Stimulated activated CD4-positive, alpha-beta T cell treated with anti-CD3 and anti-CD28 coated beads, Interleukin-2, amount 100 ng/mL, for 24 hours (primary cell): ENCODE results near the gene PNPLA1.

Source experiments
- DNase-seq, 2 donors: peaks; one replicate each; pipeline ENCODE4 v3.0.0-alpha.2; 2020

The PNPLA1 gene

DNA sequence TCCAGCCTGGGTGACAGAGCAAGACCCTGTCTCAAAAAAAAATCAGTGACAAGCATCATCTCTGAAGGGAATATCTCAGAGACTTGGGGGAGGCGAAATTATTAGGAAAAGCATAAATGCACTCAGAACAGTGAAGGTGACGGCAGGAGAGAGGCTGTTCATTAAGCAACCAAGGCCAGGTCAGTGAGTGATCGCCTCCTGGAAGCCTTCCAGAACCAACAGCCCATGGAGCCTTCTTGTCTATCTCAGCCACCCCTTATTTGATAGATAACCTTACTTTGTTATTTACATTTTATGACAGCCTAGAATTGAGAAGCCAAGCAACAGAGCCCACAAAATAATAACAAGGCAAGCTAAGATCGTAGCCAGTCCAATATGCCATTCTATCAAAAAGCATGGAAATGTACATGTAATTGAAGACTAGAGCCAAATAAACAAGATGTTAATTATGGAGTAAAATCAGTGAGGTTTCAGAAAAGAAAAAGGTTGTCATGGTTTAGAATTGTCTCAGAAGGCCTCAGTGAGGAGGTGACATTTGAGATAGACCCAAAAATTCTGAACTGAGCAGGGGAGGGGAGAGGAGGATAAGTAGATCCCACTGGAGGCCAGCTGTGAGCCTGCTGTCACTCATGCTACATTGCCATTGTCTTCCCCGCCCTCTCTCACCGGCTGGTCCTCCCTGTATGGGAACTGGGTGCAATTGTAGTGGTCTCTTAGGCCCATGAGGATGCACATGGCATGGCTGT lies 49.0 kb downstream of the PNPLA1 start:
- no peak for DNase-seq

DNA sequence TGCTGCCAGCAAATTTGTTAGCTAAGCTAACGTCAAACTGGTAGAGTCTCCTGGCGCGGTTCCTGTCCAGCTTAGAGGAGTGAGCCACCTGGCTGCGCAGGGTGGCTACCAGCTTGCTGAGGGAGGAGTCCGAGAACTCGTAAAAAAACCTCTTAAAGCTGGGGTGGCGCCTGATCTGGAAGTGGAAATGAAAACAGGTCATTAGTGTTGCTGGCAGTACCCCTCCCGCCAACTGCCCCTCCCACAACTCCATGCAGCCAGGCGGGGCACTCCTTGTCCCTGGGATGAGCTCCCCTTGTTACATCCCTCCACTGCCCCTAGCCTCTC lies 49.5 kb downstream of the PNPLA1 start:
- no peak for DNase-seq

DNA sequence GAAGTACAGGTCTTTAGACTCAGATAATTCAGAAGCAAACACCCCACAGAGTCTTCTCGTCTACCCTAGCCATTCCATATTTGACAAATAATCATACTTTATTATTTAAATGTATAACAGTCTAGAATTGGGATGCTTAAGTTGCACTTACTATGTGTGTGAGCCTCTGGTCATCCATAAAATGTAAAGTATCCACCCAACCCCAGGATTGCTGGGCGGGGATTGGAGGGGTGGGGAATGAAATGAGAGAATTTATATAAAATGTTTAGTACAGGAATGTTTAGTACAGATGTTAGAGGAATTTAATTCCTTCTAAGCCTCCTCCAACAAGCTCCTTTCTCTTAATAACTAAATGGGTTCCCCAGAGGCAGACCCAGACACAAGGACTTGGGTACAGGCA lies 50.0 kb downstream of the PNPLA1 start:
- no peak for DNase-seq

DNA sequence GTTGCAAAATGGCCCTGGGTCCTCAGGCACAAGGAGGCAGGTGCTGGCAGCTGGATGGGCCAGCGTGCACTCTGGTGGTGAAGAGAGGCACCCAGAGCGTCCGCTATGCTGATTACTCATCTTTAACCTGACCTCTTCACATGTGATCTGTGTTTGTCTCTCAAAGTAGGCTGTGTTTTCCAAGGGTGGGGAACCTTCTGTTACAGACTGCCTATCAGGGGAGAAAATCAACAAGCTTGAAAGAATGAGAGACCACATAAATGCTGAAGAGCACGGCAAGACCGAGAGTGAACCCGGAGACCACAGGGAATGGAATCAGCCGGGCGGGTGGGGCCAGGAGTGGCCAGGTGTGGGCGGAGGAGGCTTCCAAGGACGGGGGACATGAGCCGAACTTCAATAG lies 50.6 kb downstream of the PNPLA1 start:
- DNase-seq, result no peak

DNA sequence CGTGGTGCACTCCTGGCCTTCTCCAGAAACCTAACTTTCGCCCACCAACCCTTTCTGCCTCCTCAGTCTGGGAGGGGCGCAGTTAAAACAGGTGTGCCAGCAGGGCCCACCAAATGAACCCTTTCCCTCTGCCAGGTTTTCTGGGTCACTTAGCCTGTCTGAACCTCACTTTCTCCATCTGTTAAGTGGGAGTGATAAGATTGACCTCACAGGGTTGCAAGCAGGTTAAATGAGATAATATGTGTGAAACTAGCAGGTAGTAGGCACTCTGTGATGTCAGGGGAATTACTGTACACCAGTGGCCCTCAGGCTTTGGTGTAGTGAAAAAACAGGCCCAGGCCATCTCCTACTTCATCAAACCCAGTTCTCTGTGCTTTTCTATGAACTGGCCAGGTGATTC lies 52.7 kb downstream of the PNPLA1 start:
- no peak for DNase-seq

DNA sequence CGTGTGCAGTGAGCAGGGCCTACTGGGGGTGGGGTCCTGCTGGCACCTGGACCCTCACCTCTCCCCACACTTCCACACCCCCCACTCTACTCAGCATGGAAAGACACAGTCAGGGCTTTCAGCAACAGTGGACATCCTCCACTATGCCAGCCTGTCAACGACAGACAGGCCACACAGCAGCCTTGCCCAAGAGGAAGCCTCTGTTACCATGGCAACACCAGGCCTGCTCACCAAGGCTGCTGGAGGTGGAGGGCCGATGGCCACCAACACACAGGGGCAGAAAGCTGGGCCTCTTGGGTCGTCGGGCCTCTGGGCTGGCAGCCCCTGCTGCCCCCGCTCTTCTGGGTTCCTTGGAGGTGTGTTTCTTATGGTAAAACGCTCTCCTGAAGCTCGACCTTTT lies 53.2 kb downstream of the PNPLA1 start:
- no peak for DNase-seq

DNA sequence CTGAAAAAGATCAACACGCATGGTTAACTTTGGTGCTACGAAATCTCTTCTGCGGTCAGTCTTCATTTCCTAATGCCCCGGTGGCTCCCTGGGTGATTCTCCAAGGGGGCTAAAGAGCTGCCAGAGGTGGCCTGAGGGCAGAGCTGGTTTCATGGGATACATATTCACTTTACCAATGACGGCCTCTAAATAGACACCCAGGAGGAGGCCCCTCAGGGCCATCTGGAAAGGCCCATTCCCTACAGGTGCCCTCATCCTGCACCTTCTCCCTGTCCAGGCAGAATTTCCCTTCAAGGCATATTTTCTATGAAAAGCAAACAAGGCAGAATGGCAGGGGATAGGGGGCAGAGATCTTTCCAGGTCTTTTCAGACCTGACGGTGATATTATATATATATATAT lies 54.3 kb downstream of the PNPLA1 start:
- DNase-seq, result no peak

DNA sequence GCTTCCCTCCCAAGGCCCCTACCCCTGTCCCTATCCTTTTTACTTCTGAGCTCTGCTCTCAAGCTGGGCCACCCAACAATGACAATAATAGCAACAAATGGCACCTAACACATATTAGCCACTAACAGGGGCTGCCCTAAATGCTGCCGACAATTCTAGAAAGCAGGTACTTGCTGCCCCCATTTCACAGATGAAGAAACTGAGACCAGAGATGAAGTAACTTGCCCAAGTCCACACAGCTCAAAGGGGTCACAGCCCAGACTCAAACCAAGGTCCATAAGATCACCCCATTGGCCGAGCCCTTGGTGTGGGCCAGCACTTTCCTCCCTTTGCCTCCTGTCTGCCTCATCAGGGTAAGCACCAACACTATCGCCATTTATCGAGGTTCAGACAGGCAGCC lies 54.9 kb downstream of the PNPLA1 start:
- DNase-seq, result no peak

DNA sequence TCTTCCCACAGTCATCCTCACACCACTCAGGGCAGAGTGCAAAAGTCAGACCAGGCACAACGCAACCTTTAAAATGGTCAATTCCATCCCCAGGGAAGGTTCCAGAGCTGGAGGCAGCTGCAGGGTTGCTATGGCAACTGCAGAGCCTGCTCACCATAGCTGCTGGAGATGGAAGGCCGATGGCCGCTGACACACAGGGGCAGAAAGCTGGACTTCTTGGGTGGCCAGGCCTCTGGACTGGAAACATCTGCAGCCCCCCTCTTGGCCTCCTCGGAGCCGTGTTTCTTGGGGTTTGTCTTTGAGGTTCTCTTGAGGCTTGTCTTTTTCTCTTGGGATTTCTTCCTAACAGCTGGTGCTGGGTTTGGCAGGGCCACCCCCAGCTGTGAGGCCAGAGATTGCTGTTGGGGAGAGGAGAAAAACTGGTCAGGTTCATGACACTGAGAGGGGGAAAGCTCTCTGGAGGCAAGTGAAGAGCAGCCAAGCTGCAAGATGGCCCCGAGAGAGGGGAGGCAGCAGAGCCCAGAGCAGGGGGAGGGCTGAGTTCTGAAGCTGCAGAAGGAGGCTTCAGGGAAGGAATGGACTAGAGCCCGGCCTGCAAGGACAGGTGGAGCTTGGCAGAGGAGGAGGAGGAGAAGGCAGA lies 56.6 kb downstream of the PNPLA1 start:
- no peak for DNase-seq

DNA sequence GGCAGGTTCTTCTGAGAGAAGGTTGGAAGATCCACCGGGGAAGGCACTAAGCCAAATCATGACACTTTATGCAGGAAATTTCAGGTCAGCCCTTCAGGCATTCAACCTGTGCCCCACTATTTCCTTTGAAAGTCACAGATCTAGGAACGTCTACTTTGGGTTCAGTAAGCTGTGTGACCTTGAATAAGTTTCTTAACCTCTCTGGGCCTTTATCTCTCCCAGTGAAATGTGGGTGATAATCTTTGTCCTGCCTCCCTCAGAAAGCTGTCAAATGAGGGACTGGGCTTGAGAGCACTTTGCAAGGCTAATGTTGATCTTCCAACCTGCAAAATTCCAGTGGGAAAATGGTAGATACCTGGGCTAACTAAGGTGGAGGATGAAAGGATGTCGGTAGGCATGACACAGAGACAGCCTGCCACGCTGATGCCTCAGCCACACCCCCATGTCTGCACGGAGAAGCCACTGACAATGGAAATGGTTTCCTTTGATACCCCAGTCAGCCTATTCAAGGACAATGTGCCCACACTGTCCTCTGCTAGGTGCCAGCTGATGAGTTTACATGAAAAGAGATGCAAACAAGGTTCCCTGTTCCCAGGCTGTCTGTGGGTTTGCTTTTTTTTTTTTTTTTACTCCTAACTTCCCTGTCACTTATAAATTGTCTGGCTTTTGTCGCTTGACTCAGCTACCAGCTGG lies 57.5 kb downstream of the PNPLA1 start:
- no peak for DNase-seq

DNA sequence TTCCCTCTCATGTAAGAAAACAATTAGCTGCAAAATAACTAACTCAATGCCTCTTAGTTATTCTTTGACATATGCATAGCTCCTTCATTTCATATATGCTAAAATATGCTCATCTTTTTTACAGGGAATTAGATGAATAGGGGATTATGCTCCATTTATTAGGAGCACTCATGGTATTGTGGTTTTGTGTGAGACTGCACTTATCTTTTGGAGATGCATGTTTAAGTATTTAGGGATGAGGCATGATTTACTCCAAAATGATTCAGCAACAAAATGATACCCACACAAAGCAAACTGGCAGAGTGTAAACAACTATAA lies 58.0 kb downstream of the PNPLA1 start:
- DNase-seq, result no peak

DNA sequence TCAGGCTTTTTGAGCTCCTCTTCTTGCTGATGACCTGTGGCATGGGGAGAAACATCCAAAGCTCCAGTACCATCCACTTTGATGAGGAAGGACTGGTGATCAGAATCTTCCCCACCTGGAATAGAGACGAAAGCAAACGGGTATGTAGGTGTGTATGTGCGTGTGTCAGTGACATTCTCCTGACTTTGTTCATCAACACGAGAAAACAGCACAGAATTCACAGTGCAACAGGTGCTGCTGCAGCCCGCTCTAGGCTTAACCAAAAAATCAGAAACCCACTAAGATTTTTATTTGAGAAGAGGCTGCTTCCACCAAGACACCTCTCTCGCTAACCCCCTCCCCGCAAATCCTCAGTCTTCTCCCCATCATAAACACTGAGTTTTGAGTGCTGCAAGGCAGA lies 58.7 kb downstream of the PNPLA1 start:
- no peak for DNase-seq

DNA sequence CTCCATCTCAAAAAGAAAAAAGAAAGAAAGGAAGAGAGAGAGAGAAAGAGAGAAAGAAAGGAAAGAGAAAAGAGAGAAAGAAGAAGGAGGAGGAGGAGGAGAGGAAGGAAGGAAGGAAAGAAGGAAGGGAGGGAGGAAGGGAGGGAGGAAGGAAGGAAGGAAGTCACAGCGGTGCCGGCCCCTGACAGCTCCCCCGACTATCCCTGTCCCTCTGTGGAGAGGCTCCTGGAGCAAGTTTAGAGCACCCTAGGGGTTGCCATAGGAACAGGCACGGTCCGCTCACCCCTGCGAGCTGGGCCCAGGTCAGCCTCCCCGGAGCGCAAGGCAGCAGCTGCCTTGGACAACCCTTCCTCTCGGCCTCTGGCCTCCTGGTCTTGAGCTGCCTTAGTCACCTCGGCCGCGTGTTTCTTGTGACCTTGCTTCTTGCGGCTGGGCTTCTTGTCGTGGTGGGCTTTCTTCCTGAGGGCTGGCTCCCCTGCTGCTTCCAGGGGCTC lies 60.0 kb downstream of the PNPLA1 start:
- DNase-seq, result no peak

DNA sequence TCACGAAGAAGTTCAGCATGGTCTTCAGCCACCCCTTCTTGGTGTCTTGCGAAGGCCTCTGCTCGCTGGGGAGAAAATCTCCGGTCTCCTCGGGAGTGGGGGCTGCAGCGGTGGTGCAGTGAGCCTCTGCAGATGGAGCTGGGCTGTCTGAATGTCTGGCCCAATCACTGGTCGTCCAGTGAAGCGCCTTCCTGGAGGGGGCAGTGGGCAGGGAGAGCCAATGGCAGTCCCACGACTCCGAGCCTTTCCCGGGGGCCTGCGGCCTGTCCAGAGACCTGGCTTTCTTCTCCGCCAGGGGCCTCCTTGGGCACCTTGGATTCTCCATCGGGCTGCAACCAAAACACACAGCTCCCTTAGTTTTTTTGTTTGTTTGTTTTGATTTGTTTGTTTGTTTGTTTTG lies 60.5 kb downstream of the PNPLA1 start:
- DNase-seq, result no peak

DNA sequence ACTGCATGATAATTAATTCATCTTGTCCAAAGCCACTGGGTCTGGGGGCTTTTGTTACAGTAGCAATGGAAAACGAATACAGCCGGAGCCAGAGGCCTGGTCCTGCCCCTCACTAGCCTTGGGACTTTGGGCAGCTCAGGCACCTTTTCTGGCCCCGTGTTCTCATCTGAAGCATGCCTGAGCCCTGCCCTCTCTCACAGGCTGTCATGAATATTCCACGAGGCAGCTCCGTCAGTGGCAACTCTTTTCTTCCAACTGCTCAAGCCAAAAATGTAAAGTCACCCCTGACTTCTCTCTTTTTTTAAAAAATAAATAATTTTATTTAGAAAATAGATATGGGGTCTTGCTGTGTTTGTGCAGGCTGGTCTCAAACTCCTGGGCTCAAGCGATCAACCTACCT lies 61.5 kb downstream of the PNPLA1 start:
- no peak for DNase-seq

DNA sequence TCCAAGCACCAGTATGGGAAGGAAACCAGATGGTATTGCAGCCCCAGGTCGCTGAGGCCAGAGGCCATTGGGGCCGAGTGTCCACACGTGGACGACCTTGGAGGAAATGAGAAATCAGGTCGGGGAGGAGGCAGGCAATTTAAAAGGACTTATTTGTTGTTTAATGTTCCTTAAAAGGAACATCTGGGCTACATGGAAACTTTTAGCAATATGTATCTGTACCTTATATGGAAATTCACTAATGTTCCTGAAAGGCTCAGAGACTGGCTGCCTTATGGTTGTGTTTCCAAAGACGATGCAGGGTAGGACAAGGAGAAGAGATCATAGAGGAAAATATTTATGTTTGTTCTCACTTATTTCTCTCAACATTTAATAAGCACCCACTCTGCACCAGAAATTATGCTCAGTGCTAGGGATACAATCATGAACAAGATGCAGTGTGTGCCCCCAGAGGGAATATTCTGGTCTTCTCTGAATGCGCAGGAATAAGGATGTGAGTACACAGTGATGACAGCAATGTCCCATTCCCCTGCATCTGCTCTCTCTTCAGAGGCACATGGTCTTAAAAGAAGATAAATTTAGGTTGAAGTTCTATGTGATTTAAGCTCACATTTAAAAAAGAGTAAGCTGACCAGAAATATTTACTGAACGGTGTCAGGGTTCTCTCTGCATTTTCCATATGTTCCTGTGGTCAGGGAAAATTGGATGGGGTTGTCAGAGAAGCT lies 63.5 kb downstream of the PNPLA1 start:
- no peak for DNase-seq

DNA sequence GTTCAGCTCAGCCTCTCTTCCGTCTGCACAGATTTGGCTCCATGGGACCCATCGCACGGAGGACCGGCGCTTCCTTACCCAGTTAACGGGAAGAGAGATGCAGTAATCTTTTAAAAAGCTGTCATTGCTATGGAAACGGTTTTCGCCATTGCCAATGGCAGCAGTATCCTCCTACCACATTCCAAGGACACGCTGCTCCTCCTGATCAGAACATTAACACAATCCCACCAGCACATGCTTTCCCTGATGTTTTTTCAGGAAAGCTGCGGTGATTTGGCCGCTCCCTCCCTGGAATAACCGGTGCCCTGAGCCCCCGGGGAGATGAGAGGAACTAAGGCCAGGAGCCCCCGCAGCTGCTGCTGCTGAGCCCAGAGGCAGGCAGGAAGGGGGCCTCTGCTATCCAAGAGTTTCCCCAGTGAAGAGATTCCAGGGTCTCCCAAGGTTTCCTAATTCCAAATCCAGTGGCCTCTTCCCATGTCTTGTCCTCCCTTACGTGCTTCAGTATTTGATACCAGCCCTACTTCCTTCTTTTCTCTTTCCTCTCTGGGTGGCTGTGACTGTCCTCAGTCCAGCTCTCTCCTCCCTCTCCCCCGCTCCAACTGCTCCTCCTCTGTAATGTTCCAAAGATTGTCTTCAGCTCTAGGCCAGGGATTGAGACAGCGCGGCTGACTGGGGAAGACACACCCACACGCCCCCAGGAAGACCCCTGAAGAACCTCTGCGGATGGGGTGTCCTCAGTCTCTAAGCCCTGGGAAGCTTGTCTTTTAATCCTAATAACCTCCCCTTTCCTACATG lies 64.3 kb downstream of the PNPLA1 start:
- DNase-seq, result no peak

DNA sequence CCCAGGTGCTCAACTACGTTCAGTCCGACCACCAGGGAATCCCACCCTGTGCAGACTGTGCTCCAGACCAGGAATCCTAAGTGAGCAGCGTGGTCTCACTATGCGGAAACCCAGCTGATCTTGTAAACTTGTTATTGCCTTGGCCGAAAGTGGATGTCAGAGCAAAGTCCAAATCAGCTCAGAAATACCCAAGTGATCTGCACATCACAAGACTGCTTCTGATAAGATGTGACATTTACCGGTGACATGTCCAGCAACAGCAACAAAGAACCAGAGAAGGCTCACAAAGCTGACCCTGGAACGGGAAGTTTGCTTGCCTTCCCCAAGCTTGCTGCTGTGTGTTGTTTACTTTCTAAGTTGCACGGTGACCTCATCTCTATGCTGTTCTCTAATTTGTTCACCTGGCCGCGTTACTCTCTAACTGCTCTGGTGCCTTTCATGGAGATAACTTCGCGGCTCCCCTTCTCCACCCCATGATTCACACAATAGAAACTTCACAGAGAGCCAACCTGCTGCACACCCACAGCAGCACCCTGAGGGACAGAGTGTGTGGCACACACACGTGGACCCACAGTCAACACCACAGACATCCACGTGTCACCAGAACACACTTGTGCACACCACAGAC lies 65.1 kb downstream of the PNPLA1 start:
- no peak for DNase-seq

DNA sequence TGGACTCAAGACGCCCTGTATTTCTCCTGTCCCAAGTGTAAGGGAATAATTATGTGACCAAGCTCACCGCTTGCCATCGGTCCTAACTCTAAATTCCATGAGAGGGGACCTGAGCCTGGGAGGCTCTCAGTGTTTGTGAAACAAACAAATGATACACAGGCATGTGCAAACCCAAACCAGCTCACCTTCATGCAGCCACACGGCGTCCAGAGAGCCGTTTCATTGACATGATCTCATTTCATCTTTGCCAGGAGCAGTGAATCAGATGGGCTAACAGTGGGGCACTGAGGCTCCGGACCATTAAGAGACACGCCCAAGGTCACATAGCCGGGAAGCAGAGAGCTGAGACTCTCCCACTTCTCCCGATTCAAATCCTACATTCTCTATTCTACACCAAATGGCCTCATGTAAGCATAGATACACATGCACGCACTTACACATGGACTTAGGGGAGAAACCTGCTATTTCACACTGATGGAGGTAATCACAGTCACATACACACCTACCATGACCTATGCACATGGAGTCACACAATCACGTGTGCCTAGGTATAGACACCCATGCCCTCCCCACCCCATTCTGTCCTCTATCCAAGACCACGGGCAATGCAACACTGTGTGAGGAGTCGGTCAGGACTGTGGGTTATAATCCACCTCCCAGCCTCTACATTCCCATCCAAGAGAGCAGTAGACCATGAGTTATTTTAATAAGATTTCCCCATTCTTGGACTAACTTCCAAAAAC lies 65.8 kb downstream of the PNPLA1 start:
- no peak for DNase-seq

DNA sequence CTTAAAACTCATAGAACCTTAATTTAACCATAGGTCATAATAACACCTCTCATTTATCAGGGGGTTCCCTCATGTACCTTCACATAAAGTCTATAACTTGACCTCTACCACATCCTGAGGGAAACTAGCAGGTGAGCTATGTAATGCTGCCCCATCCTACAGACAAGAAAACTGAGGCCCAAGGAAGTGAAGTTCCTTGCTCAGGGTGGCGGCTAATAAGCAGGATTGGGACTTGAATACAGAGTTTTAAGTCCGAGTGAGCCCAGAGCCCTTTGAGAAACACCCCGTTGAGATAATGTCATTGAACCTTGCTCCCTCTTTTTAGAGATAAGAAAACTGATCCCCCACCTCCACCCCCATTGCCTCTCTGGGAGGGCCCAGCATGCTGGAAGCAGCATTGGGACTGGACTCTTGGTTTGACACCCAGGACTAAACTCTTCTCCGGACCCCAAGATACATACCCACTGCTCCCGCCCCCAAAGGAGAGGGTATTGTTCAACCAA lies 66.4 kb downstream of the PNPLA1 start:
- no peak for DNase-seq

DNA sequence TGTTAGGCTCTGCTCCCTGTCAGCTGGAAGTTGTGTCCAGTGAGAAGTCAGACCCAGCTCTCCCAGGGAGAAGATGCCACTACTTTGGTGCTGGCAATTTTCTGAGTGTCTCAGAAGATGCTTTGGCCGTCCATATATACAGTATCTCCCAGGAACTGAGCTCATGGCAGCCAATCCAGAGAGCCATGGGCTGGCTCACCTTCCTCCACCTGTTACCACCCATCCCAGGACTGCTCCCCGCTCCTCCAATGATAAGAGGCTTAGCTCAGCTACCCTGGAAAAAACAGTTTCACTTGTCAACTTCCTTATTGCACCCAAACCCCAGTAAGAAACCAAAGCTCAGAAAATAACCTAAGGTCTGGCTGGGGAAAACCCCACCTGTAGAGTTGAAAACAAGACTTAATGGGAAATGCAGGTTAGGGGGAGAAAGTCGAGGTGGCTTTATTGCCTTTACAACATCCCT lies 67.0 kb downstream of the PNPLA1 start, which contains the start of gene BNIP5:
Gene BNIP5, minus strand, starts transcription at position 110 of the 463 bp plus-strand sequence. CDS start 6,198 bp downstream, outside the sequence.
- no peak for DNase-seq
